ENCODE data around the gene PIPOX.

- TF ChIP-seq POLR2A (IDR thresholded peaks at IDR 0.05; ENCODE audit: low read length) (no peak), GATA1 (IDR thresholded peaks at IDR 0.05; ENCODE audit: low read depth, low read length) (no peak)
These were observed 48.8 kb downstream of the PIPOX start for GRCh38 chr17:29091606-29092289.
